GM23338 (cell line): ENCODE results near the gene MRGPRE. TPM values are rescaled to one million over a fixed set of nuclear protein-coding genes. Genes with fewer than 3 reads are reported as not detected.

Experiments
- ATAC-seq: fragments of 200-7000 bp; cut with Tn5 transposase; 3 replicates; pipeline ENCODE4 v1.9.1; 2020
- DNase-seq: peaks from one replicate; pipeline ENCODE4 v3.0.0-alpha.2; 2015; ENCODE audit warnings: low spot score
- H2AFZ ChIP-seq: fragments of 200-600 bp; sonication (generic); 2 replicates; pipeline ENCODE4 v1.8.0; 2016; ENCODE audit warnings: antibody characterized with exemption, mild to moderate bottlenecking, moderate library complexity
- H3F3A ChIP-seq: fragments of 200-600 bp; sonication (generic); replicated peaks from 2 replicates; pipeline ENCODE4 v1.8.0; 2017; ENCODE audit warnings: antibody characterized with exemption, mixed run types, low read depth
- H3K27ac ChIP-seq: fragments of 200-600 bp; sonication (generic); 2 replicates; pipeline ENCODE4 v1.6.1; 2016; ENCODE audit warnings: low read depth
- H3K27me3 ChIP-seq: fragments of 200-600 bp; sonication (generic); 2 replicates; pipeline ENCODE4 v1.8.0; 2016; ENCODE audit warnings: mild to moderate bottlenecking, mixed run types, moderate library complexity; ENCODE audit not compliant: insufficient read depth
- H3K36me3 ChIP-seq: fragments of 200-600 bp; sonication (generic); 2 replicates; pipeline ENCODE4 v1.8.0; 2016; ENCODE audit warnings: mild to moderate bottlenecking; ENCODE audit not compliant: insufficient read depth
- H3K4me1 ChIP-seq: fragments of 200-600 bp; sonication (generic); 2 replicates; pipeline ENCODE4 v1.8.0; 2016; ENCODE audit warnings: mild to moderate bottlenecking, moderate library complexity; ENCODE audit not compliant: insufficient read depth
- H3K4me2 ChIP-seq: fragments of 200-600 bp; sonication (generic); 2 replicates; pipeline ENCODE4 v1.7.1; 2017; ENCODE audit warnings: mixed run types
- H3K4me3 ChIP-seq: fragments of 200-600 bp; sonication (generic); 2 replicates; pipeline ENCODE4 v1.6.1; 2016; ENCODE audit warnings: mixed run types
- H3K79me2 ChIP-seq: fragments of 200-600 bp; sonication (generic); replicated peaks from 2 replicates; pipeline ENCODE4 v1.8.0; 2017; ENCODE audit warnings: mild to moderate bottlenecking; ENCODE audit not compliant: insufficient read depth
- H3K9me2 ChIP-seq: fragments of 200-600 bp; sonication (generic); 2 replicates; pipeline ENCODE4 v1.8.0; 2017; ENCODE audit not compliant: insufficient read depth
- H4K20me1 ChIP-seq: fragments of 200-600 bp; sonication (generic); replicated peaks from 2 replicates; pipeline ENCODE4 v1.8.0; 2017; ENCODE audit warnings: mild to moderate bottlenecking; ENCODE audit not compliant: insufficient read depth
- H3K27ac Mint-ChIP-seq: 2 replicates; pipeline ENCODE4 v1.8.0; 2020; ENCODE audit warnings: inconsistent platforms, mild to moderate bottlenecking, moderate library complexity, mixed read lengths
- H3K27me3 Mint-ChIP-seq: 3 replicates; pipeline ENCODE4 v1.8.0; 2022; ENCODE audit warnings: low read depth, mild to moderate bottlenecking, moderate library complexity, mixed read lengths, inconsistent platforms; ENCODE audit not compliant: insufficient read depth, poor library complexity
- H3K36me3 Mint-ChIP-seq: 3 replicates; pipeline ENCODE4 v1.8.0; 2021; ENCODE audit warnings: low read depth, mild to moderate bottlenecking, inconsistent platforms, moderate library complexity, mixed read lengths
- H3K4me1 Mint-ChIP-seq: 3 replicates; pipeline ENCODE4 v1.8.0; 2020; ENCODE audit warnings: mild to moderate bottlenecking, inconsistent platforms, mixed read lengths
- H3K4me3 Mint-ChIP-seq: 3 replicates; pipeline ENCODE4 v1.8.0; 2021; ENCODE audit warnings: moderate library complexity, mild to moderate bottlenecking, inconsistent platforms, mixed read lengths
- H3K9me3 Mint-ChIP-seq: 3 replicates; pipeline ENCODE4 v1.8.0; 2020; ENCODE audit warnings: moderate library complexity, mild to moderate bottlenecking, inconsistent platforms, mixed read lengths
- CREB1 ChIP-seq: fragments of 250-450 bp; sonication (Bioruptor Pico); IDR thresholded peaks from 2 replicates; pipeline ENCODE4 v1.5.0; 2020; ENCODE audit warnings: low read depth, mild to moderate bottlenecking, moderate library complexity
- EZH2phosphoT487 ChIP-seq: fragments of 200-600 bp; sonication (generic); IDR thresholded peaks from one replicate; pipeline ENCODE4 v1.8.1; 2018; ENCODE audit warnings: antibody characterized with exemption; ENCODE audit not compliant: unreplicated experiment
- NANOG ChIP-seq: IDR thresholded peaks from 2 replicates; pipeline ENCODE4 v1.6.1; 2016; ENCODE audit warnings: antibody characterized with exemption, borderline replicate concordance
- POLR2AphosphoS5 ChIP-seq: IDR thresholded peaks from 2 replicates; pipeline ENCODE4 v1.6.1; 2016; ENCODE audit warnings: antibody characterized with exemption, low read depth
- STAT1 ChIP-seq: IDR thresholded peaks from one replicate; pipeline ENCODE4 v1.6.1; 2016; ENCODE audit warnings: antibody characterized with exemption; ENCODE audit not compliant: unreplicated experiment
- ZNF114 ChIP-seq: fragments of 250-450 bp; sonication (Bioruptor Pico); IDR thresholded peaks from 2 replicates; pipeline ENCODE4 v1.5.0; 2020; ENCODE audit warnings: mild to moderate bottlenecking, moderate library complexity
- ZNF331 ChIP-seq: fragments of 250-450 bp; sonication (Bioruptor Pico); IDR thresholded peaks from 2 replicates; pipeline ENCODE4 v1.5.0; 2020; ENCODE audit warnings: low read depth, mild to moderate bottlenecking, moderate library complexity
- polyA plus RNA-seq: library from polyadenylated mRNA; unstranded; fragments of >200 nt; fragmentation: Nextera tagmentation; extraction: Ambion mirVana; gene quantifications from 2 replicates; pipeline ENCODE4 v1.2.1, GENCODE V29; 2016
- total RNA-seq: library from RNA; depleted of rRNA; stranded (reverse); fragments of >200 nt; shearing (Covaris generic); gene quantifications from 2 replicates; pipeline ENCODE4 v1.2.3, GENCODE V29; 2014
- TF ChIP-seq, protein P1 (sequence below), 2 experiments: fragments of 200-600 bp in 1 of 2; sonication (generic) in 1 of 2; conservative IDR thresholded peaks; 2 replicates each; pipeline versions ENCODE4 v1.5.1 to v1.6.1; 2016 to 2017; ENCODE audit warnings: antibody characterized with exemption in 2 of 2, low read depth in 2 of 2, mild to moderate bottlenecking in 2 of 2, moderate library complexity in 1 of 2
- TF ChIP-seq, protein P2 (sequence below): fragments of 250-450 bp; sonication (Bioruptor Pico); IDR thresholded peaks from 2 replicates; pipeline ENCODE4 v1.5.0; 2020; ENCODE audit warnings: mild to moderate bottlenecking, moderate library complexity

MRGPRE gene
- total and polyA plus RNA-seq, 2 experiments from 2014 or later, result not detected

DNA sequence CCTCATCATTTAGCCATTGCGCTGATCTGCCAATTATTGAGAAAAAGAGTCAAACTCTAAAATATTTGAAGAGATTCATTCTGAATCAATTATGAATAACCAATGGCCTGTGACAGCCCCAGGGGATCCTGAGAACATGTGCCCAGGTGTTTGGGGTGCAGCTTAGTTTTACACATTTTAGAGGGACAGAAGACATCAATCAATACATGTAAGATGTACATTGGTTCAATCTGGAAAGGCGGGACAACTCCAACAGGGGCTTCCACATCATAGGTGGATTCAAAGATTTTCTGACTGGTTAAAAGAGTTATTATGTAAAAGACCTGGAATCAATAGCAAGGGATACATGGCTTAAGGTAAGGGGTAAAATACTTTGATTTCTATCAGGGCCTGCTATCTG lies 4.9 kb upstream of the MRGPRE start:
- no peak for ATAC-seq
- TF ChIP-seq STAT1 (no peak), CREB1 (CRISPR knock-in tag) (no peak), POLR2AphosphoS5 (no peak), ZNF114 (CRISPR knock-in tag) (no peak), EZH2phosphoT487 (no peak), ZNF331 (CRISPR knock-in tag) (no peak), NANOG (no peak)
- TF ChIP-seq, protein P1, sequence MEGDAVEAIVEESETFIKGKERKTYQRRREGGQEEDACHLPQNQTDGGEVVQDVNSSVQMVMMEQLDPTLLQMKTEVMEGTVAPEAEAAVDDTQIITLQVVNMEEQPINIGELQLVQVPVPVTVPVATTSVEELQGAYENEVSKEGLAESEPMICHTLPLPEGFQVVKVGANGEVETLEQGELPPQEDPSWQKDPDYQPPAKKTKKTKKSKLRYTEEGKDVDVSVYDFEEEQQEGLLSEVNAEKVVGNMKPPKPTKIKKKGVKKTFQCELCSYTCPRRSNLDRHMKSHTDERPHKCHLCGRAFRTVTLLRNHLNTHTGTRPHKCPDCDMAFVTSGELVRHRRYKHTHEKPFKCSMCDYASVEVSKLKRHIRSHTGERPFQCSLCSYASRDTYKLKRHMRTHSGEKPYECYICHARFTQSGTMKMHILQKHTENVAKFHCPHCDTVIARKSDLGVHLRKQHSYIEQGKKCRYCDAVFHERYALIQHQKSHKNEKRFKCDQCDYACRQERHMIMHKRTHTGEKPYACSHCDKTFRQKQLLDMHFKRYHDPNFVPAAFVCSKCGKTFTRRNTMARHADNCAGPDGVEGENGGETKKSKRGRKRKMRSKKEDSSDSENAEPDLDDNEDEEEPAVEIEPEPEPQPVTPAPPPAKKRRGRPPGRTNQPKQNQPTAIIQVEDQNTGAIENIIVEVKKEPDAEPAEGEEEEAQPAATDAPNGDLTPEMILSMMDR (conservative IDR thresholded peaks at IDR 0.05; ENCODE audit: low read depth in 2 of 2), result no peak
- TF ChIP-seq, protein P2, sequence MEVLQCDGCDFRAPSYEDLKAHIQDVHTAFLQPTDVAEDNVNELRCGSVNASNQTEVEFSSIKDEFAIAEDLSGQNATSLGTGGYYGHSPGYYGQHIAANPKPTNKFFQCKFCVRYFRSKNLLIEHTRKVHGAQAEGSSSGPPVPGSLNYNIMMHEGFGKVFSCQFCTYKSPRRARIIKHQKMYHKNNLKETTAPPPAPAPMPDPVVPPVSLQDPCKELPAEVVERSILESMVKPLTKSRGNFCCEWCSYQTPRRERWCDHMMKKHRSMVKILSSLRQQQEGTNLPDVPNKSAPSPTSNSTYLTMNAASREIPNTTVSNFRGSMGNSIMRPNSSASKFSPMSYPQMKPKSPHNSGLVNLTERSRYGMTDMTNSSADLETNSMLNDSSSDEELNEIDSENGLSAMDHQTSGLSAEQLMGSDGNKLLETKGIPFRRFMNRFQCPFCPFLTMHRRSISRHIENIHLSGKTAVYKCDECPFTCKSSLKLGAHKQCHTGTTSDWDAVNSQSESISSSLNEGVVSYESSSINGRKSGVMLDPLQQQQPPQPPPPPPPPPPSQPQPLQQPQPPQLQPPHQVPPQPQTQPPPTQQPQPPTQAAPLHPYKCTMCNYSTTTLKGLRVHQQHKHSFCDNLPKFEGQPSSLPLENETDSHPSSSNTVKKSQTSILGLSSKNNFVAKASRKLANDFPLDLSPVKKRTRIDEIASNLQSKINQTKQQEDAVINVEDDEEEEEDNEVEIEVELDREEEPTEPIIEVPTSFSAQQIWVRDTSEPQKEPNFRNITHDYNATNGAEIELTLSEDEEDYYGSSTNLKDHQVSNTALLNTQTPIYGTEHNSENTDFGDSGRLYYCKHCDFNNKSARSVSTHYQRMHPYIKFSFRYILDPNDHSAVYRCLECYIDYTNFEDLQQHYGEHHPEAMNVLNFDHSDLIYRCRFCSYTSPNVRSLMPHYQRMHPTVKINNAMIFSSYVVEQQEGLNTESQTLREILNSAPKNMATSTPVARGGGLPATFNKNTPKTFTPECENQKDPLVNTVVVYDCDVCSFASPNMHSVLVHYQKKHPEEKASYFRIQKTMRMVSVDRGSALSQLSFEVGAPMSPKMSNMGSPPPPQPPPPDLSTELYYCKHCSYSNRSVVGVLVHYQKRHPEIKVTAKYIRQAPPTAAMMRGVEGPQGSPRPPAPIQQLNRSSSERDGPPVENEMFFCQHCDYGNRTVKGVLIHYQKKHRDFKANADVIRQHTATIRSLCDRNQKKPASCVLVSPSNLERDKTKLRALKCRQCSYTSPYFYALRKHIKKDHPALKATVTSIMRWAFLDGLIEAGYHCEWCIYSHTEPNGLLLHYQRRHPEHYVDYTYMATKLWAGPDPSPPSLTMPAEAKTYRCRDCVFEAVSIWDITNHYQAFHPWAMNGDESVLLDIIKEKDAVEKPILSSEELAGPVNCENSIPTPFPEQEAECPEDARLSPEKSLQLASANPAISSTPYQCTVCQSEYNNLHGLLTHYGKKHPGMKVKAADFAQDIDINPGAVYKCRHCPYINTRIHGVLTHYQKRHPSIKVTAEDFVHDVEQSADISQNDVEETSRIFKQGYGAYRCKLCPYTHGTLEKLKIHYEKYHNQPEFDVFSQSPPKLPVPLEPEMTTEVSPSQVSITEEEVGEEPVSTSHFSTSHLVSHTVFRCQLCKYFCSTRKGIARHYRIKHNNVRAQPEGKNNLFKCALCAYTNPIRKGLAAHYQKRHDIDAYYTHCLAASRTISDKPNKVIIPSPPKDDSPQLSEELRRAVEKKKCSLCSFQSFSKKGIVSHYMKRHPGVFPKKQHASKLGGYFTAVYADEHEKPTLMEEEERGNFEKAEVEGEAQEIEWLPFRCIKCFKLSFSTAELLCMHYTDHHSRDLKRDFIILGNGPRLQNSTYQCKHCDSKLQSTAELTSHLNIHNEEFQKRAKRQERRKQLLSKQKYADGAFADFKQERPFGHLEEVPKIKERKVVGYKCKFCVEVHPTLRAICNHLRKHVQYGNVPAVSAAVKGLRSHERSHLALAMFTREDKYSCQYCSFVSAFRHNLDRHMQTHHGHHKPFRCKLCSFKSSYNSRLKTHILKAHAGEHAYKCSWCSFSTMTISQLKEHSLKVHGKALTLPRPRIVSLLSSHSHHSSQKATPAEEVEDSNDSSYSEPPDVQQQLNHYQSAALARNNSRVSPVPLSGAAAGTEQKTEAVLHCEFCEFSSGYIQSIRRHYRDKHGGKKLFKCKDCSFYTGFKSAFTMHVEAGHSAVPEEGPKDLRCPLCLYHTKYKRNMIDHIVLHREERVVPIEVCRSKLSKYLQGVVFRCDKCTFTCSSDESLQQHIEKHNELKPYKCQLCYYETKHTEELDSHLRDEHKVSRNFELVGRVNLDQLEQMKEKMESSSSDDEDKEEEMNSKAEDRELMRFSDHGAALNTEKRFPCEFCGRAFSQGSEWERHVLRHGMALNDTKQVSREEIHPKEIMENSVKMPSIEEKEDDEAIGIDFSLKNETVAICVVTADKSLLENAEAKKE (CRISPR knock-in tag), result no peak
- Mint-ChIP-seq H3K27ac (no peak overlapping the region), H3K4me3 (no peak overlapping the region), H3K4me1 (peaks cover 21% of the 10 kb centered on the region; the same call in 2 of the 3 replicates), H3K9me3 (peaks cover 6% of the 10 kb centered on the region; the same call in 2 of the 3 replicates), H3K27me3 (peaks cover 5% of the 10 kb centered on the region), H3K36me3 (peaks cover 2% of the 10 kb centered on the region; the same call in 1 of the 3 replicates)
- Histone ChIP-seq H3F3A (no peaks in the 10 kb centered on the region), H3K27me3 (no peaks in the 10 kb centered on the region), H3K4me2 (no peak overlapping the region), H3K4me1 (peaks cover 24% of the 10 kb centered on the region), H4K20me1 (no peaks in the 10 kb centered on the region), H3K36me3 (no peaks in the 10 kb centered on the region), H2AFZ (peak overlapping the region; percentile 56; the same call in 1 of the 2 replicates), H3K79me2 (no peaks in the 10 kb centered on the region), H3K4me3 (no peak overlapping the region), H3K9me2 (0 out of 2 replicates have a peak, but pooled peaks cover 15% of the 10 kb centered on the region), H3K27ac (no peak overlapping the region)
- no peak for DNase-seq
